Activated CD8-positive, alpha-beta memory T cell treated with anti-CD3 and anti-CD28 coated beads for 4 hours (primary cell): Measurements from ENCODE around the gene DAB1.

Experiments
- DNase-seq, 2 donors: peaks; one replicate each; pipeline ENCODE4 v3.0.0-alpha.2; 2020; ENCODE audit warnings: low read depth in 2 of 2

DAB1 gene

DNA sequence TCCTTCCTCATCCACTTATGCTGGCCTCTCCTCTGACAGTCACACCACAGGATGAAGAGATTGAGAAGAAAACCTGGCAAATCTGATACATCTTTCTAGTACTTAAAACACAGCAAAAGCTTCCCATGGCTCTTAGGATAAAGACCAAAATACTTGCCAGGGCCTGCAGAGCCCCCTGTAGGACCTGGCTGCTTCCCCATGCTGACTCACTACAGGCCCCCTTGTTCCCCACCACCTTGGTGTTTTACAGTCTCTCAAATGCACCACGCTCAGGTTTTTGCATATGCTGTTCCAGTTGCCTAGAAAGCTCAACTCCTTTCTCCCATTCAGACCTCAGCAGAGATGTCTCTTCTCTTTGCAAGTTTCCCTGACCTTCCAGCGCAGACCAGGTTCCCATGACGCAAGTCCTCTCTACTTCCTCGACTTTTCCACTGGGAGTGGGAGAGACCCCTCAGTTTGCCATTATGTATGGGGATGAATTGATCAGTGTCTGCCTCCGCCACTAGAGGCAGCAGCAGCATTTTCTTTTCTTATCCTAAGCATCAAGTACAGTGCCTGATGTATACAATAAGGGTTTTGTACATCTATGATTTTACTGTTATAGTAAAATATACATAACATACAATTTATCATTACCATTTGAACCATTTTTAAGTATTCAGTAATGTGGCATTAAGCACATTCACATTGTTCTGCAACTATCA lies 344.3 kb downstream of the DAB1 start:
- DNase-seq: no peak

GRCh38 chr1:57072401-57073110 lies 351.3 kb downstream of the DAB1 start:
- DNase-seq: no peak

- no peak for DNase-seq
These were observed 356.0 kb downstream of the DAB1 start for GRCh38 chr1:57067863-57068262.

DNA sequence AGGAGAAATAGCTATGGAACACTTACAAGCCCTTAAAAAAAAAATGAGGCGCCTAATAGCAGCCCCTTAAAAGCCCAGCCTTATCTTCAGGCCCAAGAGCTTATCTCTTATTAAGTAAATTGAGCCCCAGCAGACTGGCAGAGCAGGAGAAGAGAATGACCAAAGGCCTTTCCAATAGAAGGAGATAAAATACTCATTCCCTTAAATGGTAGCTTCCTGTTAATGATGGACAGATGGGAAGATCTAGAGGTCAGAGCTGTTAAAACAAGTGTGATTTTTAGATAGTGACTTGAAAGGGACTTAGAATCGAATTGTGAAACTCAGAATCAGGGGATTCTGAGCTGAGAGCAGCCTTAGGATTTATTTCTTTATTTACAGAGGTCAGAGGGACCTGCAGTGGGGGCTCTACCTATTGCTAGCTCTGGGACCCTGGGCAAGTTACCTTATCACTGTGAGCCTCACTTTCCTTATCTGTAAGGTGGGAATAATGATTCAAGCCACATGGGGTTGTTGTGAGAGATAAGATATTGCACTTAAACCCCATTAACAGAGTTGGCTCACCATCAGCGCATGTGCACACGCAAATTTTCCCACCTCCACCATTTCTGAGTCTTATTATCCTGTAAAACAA lies 356.8 kb downstream of the DAB1 start:
- no peak for DNase-seq

DNA sequence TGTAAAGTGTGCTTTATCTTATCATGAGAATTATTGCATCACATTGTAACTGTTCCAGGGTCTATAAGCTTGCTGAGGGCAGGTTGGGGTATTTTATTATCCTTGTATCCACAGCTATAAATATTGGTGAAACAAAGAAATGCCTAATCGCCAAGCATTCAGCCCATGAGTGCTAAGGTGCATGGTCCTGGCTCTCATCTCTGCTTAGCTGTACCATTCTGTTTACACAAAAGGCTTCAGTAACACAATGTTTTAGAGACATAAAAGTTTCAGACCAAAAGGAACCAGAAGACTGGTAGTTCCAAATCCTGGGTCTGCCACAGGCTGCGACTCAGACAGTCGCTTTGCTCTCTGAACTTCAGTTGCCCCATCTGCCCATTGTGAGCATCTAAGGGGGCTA lies 358.4 kb downstream of the DAB1 start:
- DNase-seq: no peak

DNA sequence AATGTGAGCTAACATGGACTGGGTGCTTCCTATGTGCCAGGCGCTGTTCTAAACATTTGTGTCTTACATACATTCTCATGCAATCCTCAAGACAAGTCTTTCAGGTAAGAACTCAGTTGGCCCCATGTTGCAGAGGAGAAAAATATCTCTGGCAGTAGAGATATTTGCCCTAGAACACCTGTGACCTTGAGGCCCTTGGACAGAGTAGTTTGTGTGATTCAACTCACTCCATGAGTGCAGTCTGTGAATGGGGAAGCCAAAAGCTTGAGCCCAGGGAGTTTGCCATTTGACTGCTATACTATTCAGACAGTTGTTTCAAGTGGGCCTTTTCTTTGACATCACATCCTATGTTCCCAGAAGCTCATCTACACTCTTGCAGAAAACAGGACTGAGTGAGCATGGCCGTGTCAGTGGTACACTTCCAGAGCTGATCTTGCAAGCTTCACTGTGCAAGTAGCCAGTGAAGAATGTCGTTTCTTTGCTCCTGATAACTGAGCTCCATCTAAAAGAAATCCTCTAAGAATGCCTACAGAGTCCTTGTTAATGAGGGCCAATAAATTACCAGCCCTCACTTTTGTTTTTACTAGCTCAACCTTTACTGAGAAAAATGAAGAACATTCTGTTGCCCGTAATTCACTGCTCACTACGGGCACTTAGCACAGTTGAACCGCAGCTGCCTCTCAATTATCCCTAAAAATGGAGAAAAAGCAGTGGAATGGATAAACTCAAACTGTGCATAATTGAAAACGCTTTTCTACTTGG lies 359.3 kb downstream of the DAB1 start:
- no peak for DNase-seq

GRCh38 chr1:57063406-57064125 lies 360.3 kb downstream of the DAB1 start:
- DNase-seq: no peak

GRCh38 chr1:57061369-57061768 lies 362.5 kb downstream of the DAB1 start:
- DNase-seq: no peak

DNA sequence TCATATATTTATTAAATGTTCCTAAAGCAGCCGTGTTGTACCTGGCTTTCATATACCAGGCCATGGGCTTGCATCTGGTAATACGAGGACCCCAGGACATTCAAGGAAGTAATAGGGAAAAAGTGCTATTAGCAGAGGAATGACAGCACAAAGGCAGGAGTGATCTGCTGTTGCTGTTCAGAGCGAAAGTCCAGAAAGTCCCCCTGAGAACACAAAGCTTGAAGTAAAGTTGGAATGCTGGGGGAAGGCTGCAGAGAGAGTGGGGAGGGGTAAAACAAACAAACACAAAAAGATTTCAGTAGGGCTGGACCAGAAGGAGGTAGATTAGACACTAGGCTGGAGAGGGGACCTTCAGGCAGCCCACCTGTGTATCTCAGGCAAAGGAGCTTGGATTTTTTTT lies 363.4 kb downstream of the DAB1 start:
- no peak for DNase-seq

DNA sequence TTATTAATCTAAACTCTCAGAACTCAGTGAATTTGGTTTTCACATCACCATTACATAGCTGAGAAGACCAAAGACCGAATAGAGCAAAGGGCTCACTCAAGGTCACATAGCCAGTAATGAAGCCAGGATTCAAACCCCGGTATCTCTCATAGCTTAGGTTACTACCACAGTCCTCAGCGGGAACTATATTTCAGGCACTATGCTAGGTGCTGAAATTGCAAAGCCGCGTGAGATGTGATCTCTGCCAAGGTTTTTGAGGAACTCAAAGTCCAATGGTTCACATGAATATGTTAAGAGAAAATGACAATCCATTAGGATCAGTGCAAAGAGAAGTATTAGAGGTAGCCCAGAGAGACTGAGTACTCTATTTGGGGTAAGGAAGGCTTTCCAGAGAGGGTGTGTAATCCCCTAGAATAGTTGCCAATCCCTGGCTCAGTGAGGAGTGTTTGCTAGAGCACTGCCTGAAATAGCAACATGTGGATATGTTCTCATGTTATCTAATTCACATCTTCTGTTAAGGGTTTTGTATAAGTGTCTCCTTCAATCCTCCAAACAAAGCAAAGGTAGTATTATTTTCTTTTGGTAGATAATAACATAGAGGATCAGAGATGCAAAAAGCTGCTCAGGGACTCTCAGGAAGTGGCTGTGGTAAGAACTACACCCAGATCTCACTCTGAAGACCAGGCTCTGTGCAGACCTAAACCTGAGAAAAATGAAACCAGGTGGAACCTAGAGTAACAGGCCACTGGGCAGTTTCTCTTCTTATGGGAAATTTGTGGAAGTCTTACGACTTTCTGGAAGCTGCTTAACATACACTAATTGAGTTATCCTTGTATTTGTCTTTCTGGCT lies 365.0 kb downstream of the DAB1 start:
- DNase-seq: no peak

DNA sequence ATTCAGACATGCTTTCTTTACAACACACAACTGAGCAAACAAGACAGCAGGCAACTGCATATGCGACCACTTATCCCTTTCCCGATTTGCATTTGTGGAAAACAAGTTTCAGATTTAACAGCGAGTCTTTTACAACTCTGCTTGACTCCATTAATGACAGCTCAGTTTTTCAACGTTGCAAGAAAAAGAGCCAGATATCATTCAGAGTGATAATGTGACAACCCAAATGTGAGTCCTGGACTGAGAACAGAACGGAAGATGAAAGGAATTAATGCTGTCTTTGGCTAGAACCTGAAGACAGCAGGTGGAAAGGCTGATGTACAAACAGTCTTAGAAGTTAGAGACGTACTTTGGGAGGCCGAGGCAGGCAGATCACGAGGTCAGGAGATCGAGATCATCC lies 375.0 kb downstream of the DAB1 start:
- no peak for DNase-seq

DNA sequence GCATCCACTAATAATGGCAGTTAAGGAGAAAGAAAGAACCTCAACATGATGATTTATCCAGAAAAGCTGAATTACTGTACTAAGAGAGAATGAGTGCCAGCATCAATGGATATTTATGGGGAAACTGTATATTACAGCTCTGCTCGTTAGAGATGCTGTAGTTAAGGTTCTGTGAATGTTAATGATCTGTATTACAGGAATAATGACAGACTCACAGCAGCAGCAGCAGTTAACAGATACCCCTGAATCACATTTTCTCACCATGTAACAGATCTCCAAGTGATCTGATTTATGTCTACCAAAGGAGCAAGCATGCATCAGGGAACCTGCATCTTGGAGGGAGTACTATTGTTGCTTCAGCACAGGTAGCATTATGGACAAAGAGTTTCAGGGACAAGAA lies 377.4 kb downstream of the DAB1 start:
- no peak for DNase-seq

DNA sequence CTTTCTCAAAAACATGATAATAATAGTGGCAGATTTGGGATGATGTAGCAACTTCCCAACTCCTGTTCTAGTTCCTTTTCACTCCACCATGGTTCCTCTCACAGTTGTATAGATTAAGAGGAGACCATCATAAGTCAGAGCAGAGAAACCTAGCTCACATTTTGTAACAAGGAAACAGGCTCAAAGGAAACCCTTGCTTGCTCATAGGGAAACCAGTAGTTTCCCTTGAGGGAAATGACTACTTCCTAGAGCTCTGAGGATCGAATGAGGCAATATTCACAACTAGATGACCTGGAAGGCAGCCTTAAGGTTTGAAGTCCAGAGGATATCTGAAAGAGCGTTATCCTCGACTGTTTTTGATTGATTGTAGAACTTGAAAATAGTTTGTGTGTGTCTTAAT lies 382.0 kb downstream of the DAB1 start:
- no peak for DNase-seq

GRCh38 chr1:57040811-57041210 lies 383.0 kb downstream of the DAB1 start:
- no peak for DNase-seq

GRCh38 chr1:57036641-57037579 lies 386.9 kb downstream of the DAB1 start:
- no peak for DNase-seq

GRCh38 chr1:57034713-57035112 lies 389.1 kb downstream of the DAB1 start:
- DNase-seq: no peak

GRCh38 chr1:57033222-57034001 lies 390.4 kb downstream of the DAB1 start:
- DNase-seq: no peak

DNA sequence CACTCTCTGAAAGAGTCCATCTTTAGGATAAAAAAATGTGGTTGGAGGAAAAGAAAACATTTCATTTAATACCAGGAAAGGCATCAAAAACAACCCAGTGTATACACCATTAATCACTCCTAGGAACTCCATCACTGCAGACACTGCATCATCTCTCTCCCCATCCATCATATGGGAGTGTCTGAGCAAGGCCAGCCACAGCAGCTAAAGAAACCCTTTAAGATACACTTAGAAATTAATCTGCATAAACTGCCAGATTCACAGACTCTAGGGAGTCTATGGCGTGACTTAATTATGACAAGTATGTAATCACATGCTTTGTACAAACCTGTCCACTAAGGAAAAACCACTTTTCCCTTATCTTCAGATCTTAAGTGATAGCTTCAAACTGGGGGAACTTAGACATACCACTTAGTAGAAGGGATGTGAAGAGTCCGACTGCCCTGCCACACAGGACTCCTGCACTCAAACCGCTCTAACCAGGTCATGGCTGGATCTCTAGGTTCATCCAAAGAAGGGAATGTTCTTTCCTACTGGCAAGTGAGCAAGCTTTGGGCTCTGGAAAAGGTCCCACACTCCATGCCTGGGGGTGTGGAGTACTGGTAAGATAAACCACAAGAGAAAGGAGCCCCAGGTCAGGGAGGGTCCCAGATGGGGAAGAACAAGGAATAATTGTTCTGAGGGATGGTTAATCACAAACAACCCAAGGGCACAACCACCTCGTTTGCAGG lies 397.1 kb downstream of the DAB1 start:
- DNase-seq: no peak
